Effector memory CD4-positive, alpha-beta T cell (primary cell): ENCODE measurements around the gene DBI.
A peak's percentile ranks its signal among the peaks of the same experiment; 100 is the strongest.
"Not testable (repeated sequence)": the region's sequence is repeated elsewhere in the genome, so short reads cannot be mapped to it uniquely, and the experiment has no call there.

Experiments used
- DNase-seq, 3 donors: peaks; one replicate each; pipeline ENCODE4 v3.0.0-alpha.2; 2020
- H3K27ac ChIP-seq: 2 replicates; pipeline ENCODE4 v1.7.0; 2013; ENCODE audit warnings: mild to moderate bottlenecking, low read length, moderate library complexity; ENCODE audit not compliant: insufficient read depth, poor library complexity, severe bottlenecking
- H3K27me3 ChIP-seq: replicated peaks from 2 replicates; pipeline ENCODE4 v1.7.0; 2013; ENCODE audit warnings: mild to moderate bottlenecking, low read length; ENCODE audit not compliant: insufficient read depth, control insufficient read depth, poor library complexity, severe bottlenecking
- H3K36me3 ChIP-seq: 2 replicates; pipeline ENCODE4 v1.7.0; 2013; ENCODE audit warnings: mild to moderate bottlenecking, low read length, moderate library complexity; ENCODE audit not compliant: control insufficient read depth, insufficient read depth
- H3K4me1 ChIP-seq: 2 replicates; pipeline ENCODE4 v1.7.0; 2013; ENCODE audit warnings: low read length, mild to moderate bottlenecking; ENCODE audit not compliant: control insufficient read depth, insufficient read depth, poor library complexity, severe bottlenecking
- H3K4me3 ChIP-seq: 2 replicates; pipeline ENCODE4 v1.7.0; 2013; ENCODE audit warnings: low read length, low read depth, mild to moderate bottlenecking; ENCODE audit not compliant: insufficient read depth, poor library complexity, severe bottlenecking
- H3K9me3 ChIP-seq: 2 replicates; pipeline ENCODE4 v1.7.0; 2013; ENCODE audit warnings: mild to moderate bottlenecking, low read length, moderate library complexity; ENCODE audit not compliant: control insufficient read depth

Gene DBI

GRCh38 chr2:119389615-119390306, 23.0 kb downstream of the DBI start:
- no peak overlapping the region for H3K27ac ChIP-seq
- no peak overlapping the region for H3K4me3 ChIP-seq
- no peaks in the 10 kb centered on the region for H3K36me3 ChIP-seq
- no peak for DNase-seq
- H3K27me3 ChIP-seq = no peaks in the 10 kb centered on the region
- no peaks in the 10 kb centered on the region for H3K4me1 ChIP-seq
- H3K9me3 ChIP-seq = no peaks in the 10 kb centered on the region

- no peaks in the 10 kb centered on the region for H3K36me3 ChIP-seq
- no peak overlapping the region for H3K4me3 ChIP-seq
- DNase-seq = no peak
- no peaks in the 10 kb centered on the region for H3K27me3 ChIP-seq
- no peaks in the 10 kb centered on the region for H3K4me1 ChIP-seq
- H3K27ac ChIP-seq = no peak overlapping the region
- H3K9me3 ChIP-seq = no peaks in the 10 kb centered on the region
Measured at GRCh38 chr2:119393971-119394748, 27.4 kb downstream of the DBI start.

GRCh38 chr2:119397196-119397595, 30.4 kb downstream of the DBI start:
- no peak overlapping the region for H3K4me3 ChIP-seq
- H3K9me3 ChIP-seq = no peaks in the 10 kb centered on the region
- no peak for DNase-seq
- H3K27me3 ChIP-seq = no peaks in the 10 kb centered on the region
- no peaks in the 10 kb centered on the region for H3K36me3 ChIP-seq
- no peaks in the 10 kb centered on the region for H3K4me1 ChIP-seq
- H3K27ac ChIP-seq = no peak overlapping the region

GRCh38 chr2:119402106-119402505, 35.3 kb downstream of the DBI start:
- no peak for DNase-seq
- Histone ChIP-seq H3K9me3 (no peaks in the 10 kb centered on the region), H3K4me3 (no peak overlapping the region), H3K27me3 (no peaks in the 10 kb centered on the region), H3K27ac (no peak overlapping the region), H3K36me3 (no peaks in the 10 kb centered on the region), H3K4me1 (no peaks in the 10 kb centered on the region)

GRCh38 chr2:119402645-119403560, 36.1 kb downstream of the DBI start:
- Histone ChIP-seq H3K36me3 (no peaks in the 10 kb centered on the region), H3K4me3 (no peak overlapping the region), H3K27ac (no peak overlapping the region), H3K4me1 (no peaks in the 10 kb centered on the region), H3K9me3 (no peaks in the 10 kb centered on the region), H3K27me3 (no peaks in the 10 kb centered on the region)
- DNase-seq = no peak

GRCh38 chr2:119403618-119404017, 36.8 kb downstream of the DBI start:
- not testable (repeated sequence) for DNase-seq, H3K27me3 ChIP-seq, H3K36me3 ChIP-seq, H3K4me1 ChIP-seq, H3K9me3 ChIP-seq, H3K27ac ChIP-seq, H3K4me3 ChIP-seq

- Histone ChIP-seq H3K9me3 (no peaks in the 10 kb centered on the region), H3K4me3 (no peak overlapping the region), H3K27ac (no peak overlapping the region), H3K36me3 (no peaks in the 10 kb centered on the region), H3K4me1 (no peaks in the 10 kb centered on the region), H3K27me3 (no peaks in the 10 kb centered on the region)
- no peak for DNase-seq
Measured at GRCh38 chr2:119405151-119405550, 38.4 kb downstream of the DBI start.

GRCh38 chr2:119407430-119408220, 40.8 kb downstream of the DBI start:
- Histone ChIP-seq H3K4me3 (no peak overlapping the region), H3K27me3 (no peaks in the 10 kb centered on the region), H3K27ac (no peak overlapping the region), H3K4me1 (no peaks in the 10 kb centered on the region), H3K36me3 (no peaks in the 10 kb centered on the region), H3K9me3 (no peaks in the 10 kb centered on the region)
- peak in 1 of 3 donors; percentile 5 for DNase-seq

- Histone ChIP-seq H3K4me3 (no peak overlapping the region), H3K27me3 (no peaks in the 10 kb centered on the region), H3K27ac (no peak overlapping the region), H3K36me3 (no peaks in the 10 kb centered on the region), H3K4me1 (no peaks in the 10 kb centered on the region), H3K9me3 (no peaks in the 10 kb centered on the region)
- no peak for DNase-seq
Measured at GRCh38 chr2:119408221-119408619, 41.4 kb downstream of the DBI start.
